Liver (tissue), 9 donors: ENCODE data around the gene CADM2. TPM values are rescaled to one million over a fixed set of nuclear protein-coding genes. Genes with fewer than 3 reads are reported as not detected.

Experiments used
- DNase-seq: peaks from one replicate; pipeline ENCODE4 v3.0.0-alpha.2; 2017; ENCODE audit warnings: low spot score
- H3K27ac ChIP-seq, 2 donors: one replicate each; pipeline ENCODE4 v1.7.0; 2013; ENCODE audit warnings: inconsistent platforms in 2 of 2, low read length in 2 of 2, control low read depth in 1 of 2, low read depth in 1 of 2, mild to moderate bottlenecking in 1 of 2
- H3K27me3 ChIP-seq, 4 donors: one replicate each; pipeline versions ENCODE4 v1.6.1 to v1.7.0; 2013; ENCODE audit warnings: low read length in 3 of 4, inconsistent platforms in 1 of 4, mild to moderate bottlenecking in 1 of 4, moderate library complexity in 1 of 4; ENCODE audit not compliant: control insufficient read depth in 4 of 4, insufficient read depth in 4 of 4
- H3K36me3 ChIP-seq, 4 donors: one replicate each; pipeline versions ENCODE4 v1.6.1 to v1.7.0; 2013; ENCODE audit warnings: low read length in 3 of 4, mild to moderate bottlenecking in 3 of 4, low read depth in 1 of 4, moderate library complexity in 1 of 4; ENCODE audit not compliant: control insufficient read depth in 4 of 4, insufficient read depth in 3 of 4
- H3K4me1 ChIP-seq, 4 donors: one replicate each; pipeline versions ENCODE4 v1.6.1 to v1.7.0; 2013; ENCODE audit warnings: low read length in 3 of 4, mild to moderate bottlenecking in 3 of 4, moderate library complexity in 1 of 4; ENCODE audit not compliant: control insufficient read depth in 4 of 4, insufficient read depth in 4 of 4
- H3K4me3 ChIP-seq, 3 donors: one replicate each; pipeline versions ENCODE4 v1.6.1 to v1.7.0; 2013; ENCODE audit warnings: low read length in 3 of 3, control low read depth in 1 of 3, low read depth in 1 of 3, mild to moderate bottlenecking in 1 of 3
- H3K9ac ChIP-seq, 2 donors: one replicate each; pipeline ENCODE4 v1.7.0; 2013; ENCODE audit warnings: low read length in 2 of 2, mild to moderate bottlenecking in 2 of 2, moderate library complexity in 2 of 2, control low read depth in 1 of 2, low read depth in 1 of 2
- H3K9me3 ChIP-seq, 4 donors: one replicate each; pipeline versions ENCODE4 v1.6.1 to v1.7.0; 2013; ENCODE audit warnings: low read length in 3 of 4; ENCODE audit not compliant: control insufficient read depth in 4 of 4
- ATF3 ChIP-seq: IDR thresholded peaks from 2 replicates; pipeline ENCODE4 v1.6.1; 2016; ENCODE audit warnings: antibody characterized with exemption
- CTCF ChIP-seq: fragments of 150-350 bp; IDR thresholded peaks from 2 replicates; pipeline ENCODE4 v1.5.1; 2017; ENCODE audit warnings: improper control_type of control experiment, low read depth, low read length; ENCODE audit not compliant: missing input control
- EGR1 ChIP-seq, 2 donors: IDR thresholded peaks; 2 replicates each; pipeline ENCODE4 v1.6.1; 2016 to 2018; ENCODE audit warnings: antibody characterized with exemption in 2 of 2, low read depth in 2 of 2
- FOXA1 ChIP-seq: IDR thresholded peaks from 2 replicates; pipeline ENCODE4 v1.6.1; 2016; ENCODE audit warnings: antibody characterized with exemption
- FOXA2 ChIP-seq: IDR thresholded peaks from 2 replicates; pipeline ENCODE4 v1.6.1; 2016; ENCODE audit warnings: antibody characterized with exemption
- GABPA ChIP-seq, 2 donors: IDR thresholded peaks in 1 of 2; conservative IDR thresholded peaks in 1 of 2; 2 replicates each; pipeline ENCODE4 v1.6.1; 2016; ENCODE audit warnings: antibody characterized with exemption in 2 of 2, mild to moderate bottlenecking in 1 of 2, moderate library complexity in 1 of 2
- HNF4A ChIP-seq, 2 donors: conservative IDR thresholded peaks; 2 replicates each; pipeline ENCODE4 v1.6.1; 2016; ENCODE audit warnings: antibody characterized with exemption in 2 of 2, mild to moderate bottlenecking in 2 of 2
- JUND ChIP-seq, 2 donors: IDR thresholded peaks; 2 replicates each; pipeline ENCODE4 v1.6.1; 2016; ENCODE audit warnings: antibody characterized with exemption in 2 of 2
- MAX ChIP-seq: IDR thresholded peaks from 2 replicates; pipeline ENCODE4 v1.6.1; 2016; ENCODE audit warnings: antibody characterized with exemption
- NR2F2 ChIP-seq: IDR thresholded peaks from 2 replicates; pipeline ENCODE4 v1.6.1; 2016; ENCODE audit warnings: antibody characterized with exemption
- REST ChIP-seq: IDR thresholded peaks from 2 replicates; pipeline ENCODE4 v1.6.1; 2016; ENCODE audit warnings: antibody characterized with exemption, mild to moderate bottlenecking
- SP1 ChIP-seq: IDR thresholded peaks from 2 replicates; pipeline ENCODE4 v1.6.1; 2018; ENCODE audit warnings: antibody characterized with exemption, mild to moderate bottlenecking
- TAF1 ChIP-seq: conservative IDR thresholded peaks from 2 replicates; pipeline ENCODE4 v1.6.1; 2016; ENCODE audit warnings: antibody characterized with exemption, mild to moderate bottlenecking
- YY1 ChIP-seq: IDR thresholded peaks from 2 replicates; pipeline ENCODE4 v1.6.1; 2016; ENCODE audit warnings: antibody characterized with exemption, mild to moderate bottlenecking
- ZBTB33 ChIP-seq: IDR thresholded peaks from 2 replicates; pipeline ENCODE4 v1.6.1; 2016; ENCODE audit warnings: antibody characterized with exemption
- WGBS: extraction: QIAGEN DNeasy Blood & Tissue Kit; methylation state at CpG from one replicate; pipeline ENCODE4 v1.1.7; 2013; 5-methylcytosine and 5-hydroxymethylcytosine counted together
- polyA plus RNA-seq, 2 donors: library from polyadenylated mRNA; stranded (reverse) in 1 of 2; unstranded in 1 of 2; fragments of 200-250 nt in 1 of 2; fragments of >200 nt in 1 of 2; fragmentation: Nextera tagmentation in 1 of 2; extraction: Ambion mirVana in 1 of 2; gene quantifications; one replicate each; pipeline versions ENCODE4 v1.2.1 to v1.2.3, GENCODE V29; 2013 to 2015
- total RNA-seq, 2 donors: library from RNA; depleted of rRNA; stranded (reverse); fragments of >200 nt; gene quantifications; one replicate each; pipeline ENCODE4 v1.2.3, GENCODE V29; 2014
- donor health status: healthy.
- donor health status: healthy.
- donor health status: healthy.
- donor health status: healthy.
- donor health status: healthy.

Gene CADM2
- total and polyA plus RNA-seq, 4 donors: 0.35 to 0.92 (median 0.51) TPM

- no peak overlapping the region for H3K4me3 ChIP-seq
- H3K4me1 ChIP-seq: no peaks in the 10 kb centered on the region
- no peaks in the 10 kb centered on the region for H3K9me3 ChIP-seq
- no peak overlapping the region for H3K9ac ChIP-seq
- no peak for TF ChIP-seq YY1
- TF ChIP-seq TAF1: no peak
- no peak for TF ChIP-seq GABPA (IDR thresholded peaks at IDR 0.05 in 1 of 2, conservative IDR thresholded peaks at IDR 0.05 in 1 of 2)
- TF ChIP-seq CTCF: no peak
- TF ChIP-seq HNF4A (conservative IDR thresholded peaks at IDR 0.05): no peak
- no peak for TF ChIP-seq EGR1 (IDR thresholded peaks at IDR 0.05; ENCODE audit: low read depth in 2 of 2)
- no peak for TF ChIP-seq FOXA2
- TF ChIP-seq REST: no peak
- no peak for TF ChIP-seq SP1
- TF ChIP-seq FOXA1: no peak
- TF ChIP-seq MAX: no peak
- TF ChIP-seq ZBTB33: no peak
- TF ChIP-seq ATF3: no peak
- no peak for TF ChIP-seq JUND (IDR thresholded peaks at IDR 0.05)
- no peak overlapping the region for H3K27ac ChIP-seq
- DNase-seq: no peak
- 81% methylated on average over 5 of the region's 5 CpGs for WGBS
- peaks cover 0 to 7% (median 0%) of the 10 kb centered on the region in 4 donors for H3K27me3 ChIP-seq
- no peaks in the 10 kb centered on the region for H3K36me3 ChIP-seq
Measured at GRCh38 chr3:85258326-85258725, 299.5 kb downstream of the CADM2 start.

- H3K4me3 ChIP-seq: no peak overlapping the region
- no peaks in the 10 kb centered on the region for H3K4me1 ChIP-seq
- no peaks in the 10 kb centered on the region for H3K9me3 ChIP-seq
- H3K36me3 ChIP-seq: no peaks in the 10 kb centered on the region
- no peak overlapping the region for H3K9ac ChIP-seq
- 76% methylated on average over 2 of the region's 2 CpGs for WGBS
- H3K27ac ChIP-seq: no peak overlapping the region
- H3K27me3 ChIP-seq: peaks cover 0 to 7% (median 0%) of the 10 kb centered on the region in 4 donors
- no peak for DNase-seq
- TF ChIP-seq YY1: no peak
- TF ChIP-seq ZBTB33: no peak
- TF ChIP-seq FOXA2: no peak
- no peak for TF ChIP-seq CTCF
- no peak for TF ChIP-seq TAF1
- TF ChIP-seq EGR1 (IDR thresholded peaks at IDR 0.05; ENCODE audit: low read depth in 2 of 2): no peak
- TF ChIP-seq MAX: no peak
- TF ChIP-seq NR2F2: no peak
- TF ChIP-seq JUND (IDR thresholded peaks at IDR 0.05): no peak
- no peak for TF ChIP-seq SP1
Measured at GRCh38 chr3:85258819-85259218, 300.0 kb downstream of the CADM2 start.
